Cerebellar cortex (tissue), 1 donor: ENCODE results near the gene ZP3.
"Not testable (repeated sequence)": the region's sequence is repeated elsewhere in the genome, so short reads cannot be mapped to it uniquely, and the experiment has no call there.

Experiments
- DNase-seq: peaks from one replicate; pipeline ENCODE4 v3.0.0-alpha.2; 2015; ENCODE audit warnings: low spot score

Gene ZP3

DNA sequence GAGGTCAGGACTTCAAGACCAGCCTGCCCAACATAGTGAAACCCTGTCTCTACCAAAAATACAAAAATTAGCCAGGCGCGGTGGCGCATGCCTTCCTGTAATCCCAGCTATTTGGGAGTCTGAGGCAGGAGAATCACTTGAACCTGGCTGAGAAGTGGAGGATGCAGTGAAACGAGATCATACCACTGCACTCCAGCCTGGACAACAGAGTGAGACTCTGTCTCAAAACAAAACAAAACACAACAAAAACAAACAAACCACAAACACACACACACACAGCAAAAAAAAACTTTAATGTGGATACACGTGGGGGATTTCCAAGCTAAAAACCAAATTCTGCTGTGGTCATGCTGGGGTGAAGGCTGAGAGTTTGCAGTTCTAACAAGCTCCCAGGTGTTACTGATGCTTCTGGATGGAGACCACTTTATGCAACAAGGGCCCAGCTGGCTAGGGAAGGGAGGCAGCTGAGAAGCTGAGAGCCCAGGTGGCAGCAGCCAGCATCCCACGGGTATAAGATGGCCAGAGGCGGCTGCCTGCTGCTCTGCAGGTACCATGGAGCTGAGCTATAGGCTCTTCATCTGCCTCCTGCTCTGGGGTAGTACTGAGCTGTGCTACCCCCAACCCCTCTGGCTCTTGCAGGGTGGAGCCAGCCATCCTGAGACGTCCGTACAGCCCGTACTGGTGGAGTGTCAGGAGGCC, at the start of gene ZP3:
Gene ZP3, plus strand, starts transcription at position 538 of the 699 bp plus-strand sequence. Its CDS starts 15 bp downstream, at position 553.
- no peak for DNase-seq

DNA sequence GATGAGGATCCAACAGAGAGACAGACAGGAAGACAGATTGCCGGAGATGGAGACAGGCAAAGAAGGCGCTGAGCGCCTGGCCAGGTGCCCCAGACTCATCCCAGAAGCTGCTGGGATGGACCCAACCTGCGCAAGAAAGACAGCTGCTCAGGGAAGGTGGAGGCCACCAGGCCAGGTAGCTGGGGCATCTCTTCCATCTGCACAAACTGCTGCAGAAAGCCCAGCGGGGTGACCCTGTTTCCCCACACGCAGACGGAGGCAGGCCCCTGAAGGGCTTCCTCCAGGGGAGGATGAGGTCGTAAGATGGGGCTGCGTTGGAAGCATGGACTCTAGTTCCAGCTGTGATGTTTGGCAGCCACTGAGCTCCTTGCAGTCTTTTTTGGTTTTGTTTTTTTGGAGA, 49.5 kb upstream of the ZP3 start:
- no peak for DNase-seq

DNA sequence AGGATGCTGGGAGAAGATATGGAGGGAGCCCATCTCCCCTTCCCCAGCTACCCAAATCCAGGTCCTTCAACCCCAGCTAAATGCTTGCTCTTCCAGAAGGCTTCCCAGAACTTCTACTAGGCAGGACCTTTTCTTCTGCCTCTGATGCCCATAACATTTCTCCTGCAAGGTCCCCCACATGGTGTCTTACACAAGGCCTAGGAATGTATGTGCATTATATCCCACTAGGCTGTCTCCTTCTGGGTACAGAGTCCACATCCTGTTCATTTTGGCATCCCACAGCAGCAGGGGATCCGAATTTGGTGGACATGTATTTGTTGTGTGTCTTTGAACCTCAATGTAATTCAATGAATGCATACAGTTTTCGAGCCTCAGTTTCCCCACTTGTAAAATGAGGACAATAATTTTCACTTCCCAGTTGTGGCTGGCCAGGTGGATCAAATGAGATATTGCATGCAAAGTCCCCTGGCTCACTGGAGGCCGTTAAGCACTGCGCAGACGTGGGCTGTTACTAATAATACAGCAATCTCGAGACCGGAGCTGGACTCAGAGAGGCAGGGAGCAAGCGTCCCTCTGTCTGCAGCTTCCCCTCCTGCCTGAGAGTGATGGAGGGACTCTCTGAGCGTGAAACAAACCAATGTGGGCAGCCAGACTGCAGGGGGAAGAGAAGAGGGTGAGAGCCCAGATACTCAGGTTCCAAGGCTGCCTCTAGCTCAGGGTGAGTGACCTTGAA, 47.4 kb upstream of the ZP3 start:
- DNase-seq: no peak

DNA sequence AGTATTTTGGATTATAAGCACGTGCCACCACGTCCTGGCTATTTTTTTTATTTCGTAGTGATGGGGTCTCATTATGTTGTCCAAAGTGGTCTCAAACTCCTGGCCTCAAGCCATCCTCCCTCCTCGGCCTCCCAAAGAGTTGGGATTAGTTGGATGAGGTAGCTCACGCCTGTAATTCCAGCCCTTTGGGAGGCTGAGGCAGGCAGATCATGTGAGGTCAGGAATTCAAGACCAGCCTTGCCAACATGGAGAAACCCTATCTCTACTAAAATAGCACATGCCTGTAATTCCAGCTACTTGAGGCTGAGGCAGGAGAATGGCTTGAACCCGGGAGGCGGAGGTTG, 44.2 kb upstream of the ZP3 start:
- DNase-seq: no peak

DNA sequence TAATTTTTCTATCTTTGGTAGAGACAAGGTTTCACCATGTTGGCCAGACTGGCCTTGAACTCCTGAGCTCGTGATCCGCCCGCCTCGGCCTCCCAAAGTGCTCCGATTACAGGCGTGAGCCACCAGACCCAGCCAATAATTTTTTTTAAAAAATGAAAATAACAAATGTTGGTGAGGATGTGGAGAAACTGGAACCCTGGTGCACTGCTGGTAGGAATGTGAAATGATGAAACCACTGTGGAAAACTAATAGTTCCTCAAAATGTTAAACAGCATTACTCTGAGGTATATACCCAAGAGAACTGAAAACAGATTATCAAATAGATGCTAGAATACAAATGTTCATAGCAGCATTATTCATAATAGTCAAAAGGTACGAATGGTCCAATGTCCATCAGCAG, 42.9 kb upstream of the ZP3 start:
- no peak for DNase-seq

DNA sequence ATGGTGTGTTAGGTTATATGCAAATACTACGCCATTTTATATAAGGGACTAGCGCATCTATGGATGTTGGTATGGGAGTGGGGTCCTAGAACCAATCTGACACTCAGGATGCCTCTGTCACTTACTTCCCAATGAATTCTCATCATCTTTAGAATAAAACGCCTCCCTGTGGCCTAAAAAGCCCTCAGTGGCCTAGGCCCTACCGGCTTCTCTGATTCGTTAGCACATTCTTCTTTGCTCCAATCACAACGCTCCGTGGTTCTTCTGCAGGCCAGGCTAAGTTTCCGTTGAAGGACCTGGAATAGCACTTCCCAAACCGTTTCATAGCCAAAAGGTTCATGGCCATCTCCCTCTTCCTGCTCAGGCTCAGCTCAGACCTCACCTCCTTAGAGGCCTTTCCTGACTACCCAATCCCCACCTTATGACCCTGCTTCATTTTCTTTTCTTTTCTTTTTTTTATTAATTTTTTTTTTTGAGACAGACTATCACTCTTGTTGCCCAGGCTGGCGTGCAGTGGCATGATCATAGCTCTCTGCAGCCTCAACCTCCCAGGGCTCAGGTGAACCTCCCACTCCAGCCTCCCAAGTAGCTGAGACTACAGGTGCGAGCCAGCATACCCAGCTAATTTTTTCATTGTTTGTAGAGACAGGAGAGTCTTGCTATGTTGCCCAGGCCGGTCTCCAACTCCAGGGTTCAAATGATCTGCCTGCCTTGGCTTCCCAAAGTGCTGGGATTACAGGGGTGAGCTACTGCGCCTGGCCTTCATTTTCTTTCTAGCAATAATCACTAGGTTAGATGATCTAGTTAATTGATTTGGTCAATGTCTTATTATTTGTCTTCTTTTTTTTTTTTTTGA, 41.4 kb upstream of the ZP3 start:
- DNase-seq: no peak

DNA sequence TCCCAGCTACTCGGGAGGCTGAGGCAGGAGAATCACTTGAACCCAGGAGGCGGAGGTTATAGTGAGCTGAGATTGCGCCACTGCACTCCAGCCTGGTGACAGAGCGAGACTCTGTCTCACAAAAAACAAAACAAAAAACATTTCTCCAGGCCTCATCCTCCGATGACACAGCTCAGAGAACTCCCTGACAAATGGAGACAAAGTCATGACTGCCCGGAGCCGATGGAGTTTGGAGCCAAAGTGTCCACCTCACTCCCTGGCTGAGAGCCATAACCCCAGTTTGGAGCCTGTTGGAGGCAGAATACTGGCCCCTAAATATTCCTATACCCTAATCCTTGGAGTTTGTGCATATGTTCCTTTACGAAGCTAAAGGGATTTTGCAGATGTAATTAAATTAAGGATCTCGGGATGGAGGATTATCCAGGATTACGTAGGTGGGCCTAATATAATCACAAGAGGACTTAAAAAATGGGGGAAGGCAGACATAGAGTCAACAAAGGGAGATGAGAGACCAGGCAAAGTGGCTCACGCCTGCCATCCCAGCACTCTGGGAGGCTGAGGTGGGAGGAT, 38.0 kb upstream of the ZP3 start:
- DNase-seq: no peak

DNA sequence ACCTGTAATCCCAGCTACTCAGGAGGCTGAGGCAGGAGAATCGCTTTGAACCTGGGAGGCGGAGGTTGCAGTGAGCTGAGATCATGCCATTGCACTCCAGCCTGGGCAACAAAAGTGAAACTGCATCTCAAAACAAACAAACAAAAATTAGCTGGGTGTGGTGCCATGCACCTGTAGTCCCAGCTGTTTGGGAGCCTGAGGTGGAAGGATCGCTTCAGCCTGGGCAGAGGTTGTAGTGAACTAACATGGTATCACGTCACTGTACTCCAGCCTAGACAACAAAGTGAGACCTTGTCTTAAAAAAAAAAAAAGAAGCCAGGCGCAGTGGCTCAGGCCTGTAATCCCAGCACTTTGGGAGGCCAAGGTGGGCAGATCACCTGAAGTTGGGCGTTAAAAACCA, 37.0 kb upstream of the ZP3 start:
- not testable (repeated sequence) for DNase-seq

DNA sequence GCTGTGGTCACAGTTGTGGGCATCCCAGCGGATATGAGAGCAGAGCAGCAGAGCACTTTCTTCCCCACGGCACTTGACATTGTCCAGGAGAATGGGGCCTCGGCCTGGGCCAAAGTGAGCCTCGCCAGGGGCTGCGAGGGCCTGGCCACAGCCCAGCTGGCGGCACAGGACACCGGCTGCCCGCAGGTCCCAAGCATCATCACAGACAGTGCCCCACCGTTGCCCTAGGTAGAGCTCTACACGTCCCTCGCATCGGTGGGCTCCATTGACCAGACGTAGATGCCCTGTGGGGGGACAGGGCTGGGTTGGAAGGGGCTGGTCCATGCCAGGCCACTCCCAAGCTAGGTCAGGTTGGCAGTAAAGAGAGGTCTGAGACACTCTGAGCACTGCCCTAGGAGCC, 34.7 kb upstream of the ZP3 start:
- DNase-seq: no peak

DNA sequence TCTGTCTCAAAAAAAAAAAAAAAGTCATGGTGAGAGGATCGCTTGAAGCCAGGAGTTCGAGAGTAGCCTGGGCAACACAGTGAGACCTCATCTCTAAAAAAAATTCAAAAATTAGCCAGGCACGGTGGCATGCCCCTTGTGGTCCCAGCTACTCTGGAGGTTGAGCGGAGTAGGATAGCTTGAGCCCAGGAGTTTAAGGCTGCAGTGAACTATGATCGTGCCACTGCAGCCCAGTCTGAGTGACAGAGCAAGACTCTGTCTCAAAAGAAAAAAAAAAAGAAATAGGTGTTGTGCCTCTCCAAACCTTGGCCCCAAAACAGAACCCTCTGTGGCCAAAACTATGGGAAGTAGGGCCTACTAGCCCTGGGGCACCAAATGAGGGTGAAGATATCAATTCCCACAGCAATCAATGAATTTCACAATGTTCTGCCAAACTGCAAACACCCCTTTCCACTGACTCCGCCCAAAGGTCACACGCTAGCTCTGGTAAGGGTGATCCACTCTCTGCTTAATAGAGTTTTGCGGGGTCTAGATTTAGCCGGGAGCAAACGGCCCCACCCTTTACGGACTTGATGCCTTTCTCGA, 32.1 kb upstream of the ZP3 start:
- DNase-seq: no peak

DNA sequence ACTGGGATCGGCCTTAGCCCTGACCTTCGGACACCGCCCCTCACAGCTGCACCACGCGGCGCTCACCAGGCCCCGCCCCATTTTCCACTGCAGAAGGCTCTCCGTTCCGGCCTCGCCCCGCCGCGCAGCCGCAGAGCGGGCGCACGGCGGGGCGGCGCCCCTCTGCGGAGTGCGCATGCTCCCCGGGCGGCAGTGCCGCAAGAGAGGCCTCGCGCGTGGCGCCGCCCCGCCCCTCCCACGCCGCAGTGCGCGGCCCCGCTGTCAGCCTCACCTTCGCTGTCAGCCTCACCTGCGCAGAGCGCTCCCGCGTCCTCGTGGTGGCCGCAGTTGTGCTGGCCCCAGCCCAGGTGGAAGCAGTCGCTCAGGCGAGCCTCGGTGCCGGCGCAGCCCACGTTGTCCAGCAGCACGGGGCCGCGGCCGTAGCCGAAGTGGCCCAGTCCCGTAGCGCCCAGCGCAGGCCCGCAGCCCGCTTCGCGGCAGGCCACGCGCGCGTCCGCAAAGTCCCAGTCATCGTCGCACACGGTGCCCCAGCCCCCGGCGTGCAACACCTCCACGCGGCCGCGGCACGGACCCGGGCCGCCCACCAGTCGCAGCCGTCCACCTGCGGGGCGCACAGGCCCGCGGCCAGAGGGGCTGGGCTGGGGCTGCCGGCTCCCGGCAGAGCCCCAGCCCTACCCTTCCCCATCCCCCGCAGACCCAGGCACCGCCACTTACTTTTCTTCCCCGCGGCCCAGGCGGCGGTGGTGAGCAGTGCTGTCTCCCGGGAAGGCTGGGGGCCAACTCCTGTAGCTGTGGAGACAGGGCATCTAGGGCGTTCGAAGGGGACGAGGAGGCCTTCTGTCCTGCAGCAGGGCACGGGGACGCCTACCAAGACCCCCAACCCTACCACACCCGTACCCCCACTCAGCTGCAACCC, 31.4 kb upstream of the ZP3 start:
- peak; percentile 86 for DNase-seq

DNA sequence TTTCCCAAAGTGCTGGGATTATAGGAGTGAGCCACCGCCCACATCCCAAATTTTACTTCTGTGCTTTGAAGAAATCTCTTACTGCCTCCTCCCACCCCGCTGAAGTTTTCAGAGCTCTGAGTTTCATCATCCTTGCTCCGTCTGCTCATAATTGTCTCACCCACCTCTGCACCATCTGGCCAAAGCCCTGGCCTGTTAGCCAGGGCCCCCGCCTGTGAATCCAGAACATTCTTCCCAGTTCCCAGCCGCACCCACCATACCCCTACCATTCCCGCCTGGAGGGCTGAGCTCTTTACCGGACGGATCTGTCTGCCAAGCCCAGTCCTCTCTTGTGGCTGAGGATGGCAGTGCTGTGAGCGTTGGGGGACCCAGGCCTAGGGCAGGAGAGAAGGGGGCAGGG, 29.8 kb upstream of the ZP3 start:
- no peak for DNase-seq

DNA sequence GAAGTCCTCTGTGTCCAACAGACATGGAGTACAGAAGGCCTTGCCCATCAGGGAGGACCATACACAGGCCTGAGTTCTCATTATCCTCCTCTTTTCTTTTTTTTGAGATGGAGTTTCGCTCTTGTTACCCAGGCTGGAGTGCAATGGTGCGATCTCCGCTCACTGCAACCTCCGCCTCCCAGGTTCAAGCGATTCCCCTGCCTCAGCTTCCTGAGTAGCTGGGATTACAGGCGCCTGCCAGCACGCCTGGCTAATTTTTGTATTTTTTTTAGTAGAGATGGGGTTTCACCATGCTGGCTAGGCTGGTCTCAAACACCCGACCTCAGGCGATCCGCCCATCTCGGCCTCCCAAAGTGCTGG, 29.2 kb upstream of the ZP3 start:
- DNase-seq: not testable (repeated sequence)

DNA sequence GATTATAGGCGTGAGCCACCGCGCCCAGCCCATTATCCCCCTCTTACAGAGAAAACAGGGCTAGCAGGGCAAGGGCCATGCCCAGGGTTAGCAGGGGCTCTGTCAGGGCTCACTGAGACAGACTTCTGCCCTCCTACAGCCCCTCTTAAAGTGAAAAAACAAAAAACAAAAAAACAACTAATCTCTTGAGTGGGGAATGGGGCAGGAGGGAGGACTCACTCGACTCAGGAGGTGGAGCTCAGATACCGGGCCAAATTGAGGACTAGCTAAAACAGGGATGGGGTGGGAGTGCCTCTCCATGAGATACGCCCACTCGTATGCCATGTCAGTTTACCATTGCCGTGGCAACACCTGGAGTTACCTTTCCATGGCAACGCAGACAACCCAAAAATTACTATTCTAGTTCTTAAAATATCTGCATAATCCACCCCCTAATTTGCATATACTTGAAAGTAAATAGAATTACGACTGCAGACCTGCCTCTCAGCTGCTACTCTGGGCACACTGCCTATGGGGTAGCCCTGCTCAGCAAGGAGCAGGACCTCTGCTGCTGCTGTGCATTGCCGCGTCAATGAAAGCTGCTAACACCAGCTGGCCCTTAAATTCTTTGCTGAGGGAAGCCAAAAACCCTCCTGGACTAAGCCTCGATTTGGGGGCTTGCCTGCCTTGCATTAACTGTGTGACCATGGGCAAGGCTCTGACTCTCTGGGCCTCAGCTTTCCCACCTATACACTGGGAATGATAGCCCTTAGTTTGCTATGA, 28.6 kb upstream of the ZP3 start:
- peak; percentile 78 for DNase-seq

DNA sequence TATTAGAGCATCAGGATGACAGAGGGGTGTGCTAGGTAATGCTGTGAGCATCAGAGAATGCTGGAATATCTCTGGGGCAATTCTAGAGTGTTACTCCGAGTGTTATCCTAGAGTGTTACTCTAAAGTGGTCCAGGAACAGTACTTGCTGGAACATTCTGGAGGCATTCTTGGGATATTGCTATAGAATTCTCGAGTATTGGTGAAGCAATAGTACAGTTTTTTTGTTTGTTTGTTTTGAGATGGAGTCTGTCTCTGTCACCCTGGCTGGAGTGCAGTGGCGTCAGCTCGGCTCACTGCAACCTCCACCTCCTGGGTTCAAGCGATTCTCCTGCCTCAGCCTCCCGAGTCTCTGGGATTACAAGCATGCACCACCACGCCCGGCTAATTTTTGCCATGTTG, 27.9 kb upstream of the ZP3 start:
- DNase-seq: no peak

DNA sequence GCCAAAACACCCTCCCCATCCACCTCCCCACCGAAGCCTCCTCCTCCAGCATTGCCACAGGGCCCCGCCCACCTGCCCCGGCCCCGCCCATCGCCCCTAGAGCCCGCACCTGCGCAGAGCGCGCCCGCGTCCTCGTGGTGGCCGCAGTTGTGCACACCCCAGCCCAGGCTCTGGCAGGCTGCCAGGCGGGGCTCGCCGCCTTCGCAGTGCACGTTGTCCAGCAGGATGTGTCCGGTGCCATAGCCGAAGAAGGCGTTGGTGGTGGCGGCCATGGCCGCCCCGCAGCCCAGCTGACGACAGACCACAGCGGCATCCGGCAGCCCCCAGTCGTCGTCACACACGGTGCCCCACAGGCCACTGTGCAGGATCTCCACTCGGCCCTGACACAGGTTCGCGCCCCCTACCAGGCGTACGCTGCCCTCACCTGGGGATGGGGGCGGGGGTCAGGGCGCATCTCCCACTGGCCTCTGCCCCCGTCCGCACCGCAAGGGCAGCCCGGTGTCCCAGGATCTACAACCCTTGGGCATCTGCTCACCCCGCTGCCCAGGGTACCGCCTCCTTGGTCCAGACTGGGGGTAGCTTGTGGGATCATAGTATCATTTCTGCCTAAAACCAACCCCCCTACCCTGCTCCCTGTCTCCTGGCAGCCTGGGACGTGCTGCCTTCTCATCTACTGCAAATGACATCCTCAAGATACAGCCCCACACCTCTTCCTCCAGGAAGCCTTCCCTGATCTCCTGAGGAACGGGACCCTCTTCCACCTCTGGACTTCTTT, 27.2 kb upstream of the ZP3 start:
- peak; percentile 66 for DNase-seq

DNA sequence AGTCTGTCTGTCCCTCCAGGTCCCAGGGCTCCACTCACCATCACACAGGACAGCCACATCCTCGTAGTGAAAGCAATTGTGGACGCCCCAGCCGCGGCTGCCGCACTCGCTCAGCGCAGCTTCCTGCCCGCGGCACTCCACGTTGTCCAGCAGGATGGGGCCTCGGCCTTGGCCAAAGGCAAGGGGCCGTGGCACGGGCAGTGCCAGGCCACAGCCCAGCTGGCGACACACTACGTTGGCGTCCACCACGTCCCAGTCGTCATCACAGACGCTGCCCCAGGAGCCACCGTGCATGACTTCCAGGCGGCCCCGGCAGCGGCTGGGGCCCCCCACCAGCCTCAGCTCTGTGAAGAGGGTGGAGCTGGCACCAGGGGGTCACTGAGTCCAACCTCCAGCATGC, 24.5 kb upstream of the ZP3 start:
- no peak for DNase-seq

DNA sequence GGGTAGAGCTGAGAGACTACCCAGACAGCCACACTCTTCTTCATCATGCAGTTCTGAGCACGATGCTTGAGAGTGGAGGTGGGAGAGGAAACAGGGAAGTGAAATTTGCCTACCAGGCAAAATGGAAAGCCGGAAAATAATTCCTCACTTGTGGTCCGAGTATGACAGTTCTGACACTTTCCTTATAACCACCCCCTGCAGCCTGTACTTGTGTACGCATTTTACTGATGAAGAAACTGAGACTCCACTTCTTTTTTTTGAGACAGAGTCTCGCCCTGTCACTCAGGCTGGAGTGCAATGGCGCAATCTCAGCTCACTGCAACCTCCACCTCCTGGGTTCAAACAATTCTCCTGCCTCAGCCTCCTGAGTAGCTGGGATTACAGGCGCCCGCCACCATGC, 21.7 kb upstream of the ZP3 start:
- DNase-seq: not testable (repeated sequence)

DNA sequence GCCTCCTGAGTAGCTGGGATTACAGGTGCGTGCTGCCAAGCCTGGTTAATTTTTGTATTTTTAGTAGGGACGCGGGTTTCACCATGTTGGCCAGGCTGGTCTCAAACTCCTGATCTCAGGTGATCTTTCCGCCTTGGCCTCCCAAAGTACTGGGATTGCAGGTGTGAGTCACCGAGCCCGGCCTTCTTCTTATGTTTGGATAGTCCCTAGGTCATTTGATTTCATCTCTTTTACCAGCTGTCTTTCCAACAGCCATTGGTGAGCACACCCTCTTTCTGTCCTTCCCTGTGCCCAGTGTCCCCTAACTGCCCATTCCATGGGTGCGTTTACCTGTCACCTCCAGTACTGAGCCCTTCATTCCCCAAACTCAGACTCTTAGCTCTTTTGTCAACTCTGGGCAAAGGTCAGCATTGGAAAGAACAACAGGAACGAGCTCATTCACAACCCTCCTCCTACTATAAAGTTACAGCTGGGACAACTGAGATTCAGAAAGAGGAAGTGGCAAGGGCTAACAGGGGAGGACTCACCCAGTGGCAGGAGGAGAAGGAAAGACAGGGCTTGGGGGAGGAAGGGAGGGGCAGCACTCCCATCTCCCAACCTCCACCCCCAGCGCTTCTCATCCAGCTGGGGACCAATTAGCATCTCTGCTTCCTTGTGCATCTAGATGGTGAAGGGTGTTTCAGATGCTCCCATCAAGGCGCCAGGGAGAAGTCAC, 20.8 kb upstream of the ZP3 start:
- DNase-seq: no peak
